Prostate gland (tissue), 2 donors: ENCODE measurements around the gene ACBD3.

ENCODE experiments used
- POLR2A ChIP-seq: fragments of 450-650 bp; IDR thresholded peaks from one replicate; pipeline ENCODE4 v1.6.1; 2016; ENCODE audit warnings: antibody characterized with exemption, mild to moderate bottlenecking
- TF ChIP-seq, protein P1 (sequence below), 4 experiments: fragments of 200-600 bp in 2 of 4; fragments of 450-650 bp in 2 of 4; sonication (generic) in 2 of 4; IDR thresholded peaks; 1 replicate in 3 of 4; 2 replicates in 1 of 4; pipeline ENCODE4 v1.5.1; 2016 to 2019; ENCODE audit warnings: antibody characterized with exemption in 4 of 4, mild to moderate bottlenecking in 2 of 4, moderate library complexity in 2 of 4

GRCh38 chr1:226210571-226211176 lies 24.1 kb upstream of the ACBD3 start:
- TF ChIP-seq, protein P1, sequence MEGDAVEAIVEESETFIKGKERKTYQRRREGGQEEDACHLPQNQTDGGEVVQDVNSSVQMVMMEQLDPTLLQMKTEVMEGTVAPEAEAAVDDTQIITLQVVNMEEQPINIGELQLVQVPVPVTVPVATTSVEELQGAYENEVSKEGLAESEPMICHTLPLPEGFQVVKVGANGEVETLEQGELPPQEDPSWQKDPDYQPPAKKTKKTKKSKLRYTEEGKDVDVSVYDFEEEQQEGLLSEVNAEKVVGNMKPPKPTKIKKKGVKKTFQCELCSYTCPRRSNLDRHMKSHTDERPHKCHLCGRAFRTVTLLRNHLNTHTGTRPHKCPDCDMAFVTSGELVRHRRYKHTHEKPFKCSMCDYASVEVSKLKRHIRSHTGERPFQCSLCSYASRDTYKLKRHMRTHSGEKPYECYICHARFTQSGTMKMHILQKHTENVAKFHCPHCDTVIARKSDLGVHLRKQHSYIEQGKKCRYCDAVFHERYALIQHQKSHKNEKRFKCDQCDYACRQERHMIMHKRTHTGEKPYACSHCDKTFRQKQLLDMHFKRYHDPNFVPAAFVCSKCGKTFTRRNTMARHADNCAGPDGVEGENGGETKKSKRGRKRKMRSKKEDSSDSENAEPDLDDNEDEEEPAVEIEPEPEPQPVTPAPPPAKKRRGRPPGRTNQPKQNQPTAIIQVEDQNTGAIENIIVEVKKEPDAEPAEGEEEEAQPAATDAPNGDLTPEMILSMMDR (IDR thresholded peaks at IDR 0.05), result no peak
- TF ChIP-seq POLR2A, result no peak
